ENCODE measurements around the gene KLHL29.
"Not testable (repeated sequence)": the region's sequence is repeated elsewhere in the genome, so short reads cannot be mapped to it uniquely, and the experiment has no call there.

KLHL29 gene

DNA sequence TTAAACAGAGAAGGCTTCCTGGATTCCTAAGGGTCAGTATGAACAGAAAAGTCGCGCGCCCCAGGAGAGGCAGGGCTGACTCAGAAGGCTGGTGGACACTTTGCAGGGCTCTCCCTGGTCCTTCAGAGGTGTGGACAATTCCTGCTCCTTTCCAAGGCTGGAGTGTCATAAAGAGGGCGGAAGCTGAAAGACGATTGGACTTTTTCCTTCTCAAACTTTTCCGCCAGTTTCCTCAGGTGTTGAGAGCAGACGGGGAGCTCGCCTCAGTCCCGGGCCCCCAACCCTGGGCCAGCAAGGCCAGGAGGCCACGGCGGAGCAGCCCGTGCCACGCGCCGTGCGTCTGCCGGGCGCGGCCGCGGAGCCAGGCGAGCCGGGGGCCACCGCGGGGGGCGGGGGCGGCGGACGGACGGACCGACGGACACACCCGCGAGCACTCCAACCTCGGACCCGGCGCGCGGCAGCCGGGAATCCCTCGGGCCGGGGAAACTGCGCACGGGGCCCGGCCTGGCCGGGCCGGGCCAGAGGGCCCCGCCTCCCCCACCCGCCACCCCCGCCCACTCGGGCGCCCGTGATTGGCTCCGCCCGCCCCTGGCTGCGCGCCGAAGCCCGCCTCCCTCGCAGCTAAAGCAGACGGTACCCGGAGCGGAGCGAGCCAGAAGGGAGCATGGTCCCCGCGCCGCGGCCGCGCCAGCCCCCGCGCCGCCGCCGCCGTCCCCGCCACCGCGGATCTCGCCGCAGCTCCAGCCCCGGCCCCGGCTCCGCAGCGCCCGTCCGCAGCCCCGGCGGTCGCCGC lies at the start of gene KLHL29:
Gene KLHL29, plus strand, starts transcription at position 629 of the 793 bp plus-strand sequence. CDS start 177,018 bp downstream, outside the sequence.
- DNase-seq (ENCODE audit: low spot score): peak; percentile 90

DNA sequence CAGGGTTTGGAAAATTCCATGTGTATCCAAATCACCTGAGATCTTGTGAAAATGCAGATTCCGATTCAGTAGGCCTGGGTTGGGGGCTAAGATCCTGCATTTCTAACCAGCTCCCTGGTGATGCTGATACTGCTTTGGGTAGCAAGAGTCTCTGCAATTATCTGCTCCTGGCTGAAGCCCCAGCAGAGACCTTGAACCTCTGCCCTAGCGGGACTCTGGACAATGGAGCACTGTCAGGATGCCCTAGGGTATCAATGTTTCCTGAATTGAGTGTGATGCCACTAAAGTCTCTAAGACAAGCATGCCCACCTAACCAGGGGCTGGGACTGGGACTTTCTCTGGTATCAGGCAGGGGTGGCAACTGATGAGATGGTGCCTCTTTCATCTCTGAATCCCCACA lies 49.4 kb upstream of the KLHL29 start:
- DNase-seq (ENCODE audit: low spot score): no peak

DNA sequence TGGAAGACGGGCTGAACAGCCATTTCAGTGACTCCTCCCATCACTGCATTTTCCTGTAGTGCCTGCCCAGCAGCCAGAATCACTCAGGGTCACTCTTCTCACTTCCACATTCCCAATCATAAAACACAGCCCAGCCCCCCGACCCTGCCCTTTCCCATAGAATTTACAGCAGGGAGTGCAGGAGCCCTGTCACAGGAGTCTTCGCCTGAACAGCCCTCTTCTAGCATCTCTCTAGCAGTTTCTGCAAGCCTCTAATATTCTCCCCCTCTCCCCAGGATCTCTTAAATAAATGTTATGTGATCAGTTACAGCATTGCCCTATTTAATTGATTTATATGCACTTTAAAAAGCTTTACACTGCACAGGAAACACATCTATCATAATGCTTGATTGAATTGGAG lies 42.9 kb upstream of the KLHL29 start:
- DNase-seq (ENCODE audit: low spot score): no peak

DNA sequence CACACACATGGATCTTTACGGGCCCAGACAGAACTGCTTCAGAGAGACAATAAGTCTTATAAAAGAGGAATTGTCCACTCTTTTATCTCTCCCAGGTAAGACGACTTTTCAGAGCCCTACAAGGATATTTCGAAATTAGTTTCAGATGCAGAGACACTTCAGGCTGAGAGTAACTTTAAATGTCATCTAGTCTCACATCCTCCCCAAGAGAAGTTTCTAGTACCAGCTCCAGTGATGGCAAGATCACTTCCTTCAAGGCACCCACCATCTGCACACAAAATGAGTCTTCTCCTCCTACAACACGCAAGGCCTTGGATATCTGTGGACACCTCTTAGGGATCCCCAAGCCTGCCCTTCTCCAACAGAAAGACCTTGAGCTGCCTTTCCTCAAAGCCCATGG lies 39.0 kb upstream of the KLHL29 start:
- no peak for DNase-seq (ENCODE audit: low spot score)

DNA sequence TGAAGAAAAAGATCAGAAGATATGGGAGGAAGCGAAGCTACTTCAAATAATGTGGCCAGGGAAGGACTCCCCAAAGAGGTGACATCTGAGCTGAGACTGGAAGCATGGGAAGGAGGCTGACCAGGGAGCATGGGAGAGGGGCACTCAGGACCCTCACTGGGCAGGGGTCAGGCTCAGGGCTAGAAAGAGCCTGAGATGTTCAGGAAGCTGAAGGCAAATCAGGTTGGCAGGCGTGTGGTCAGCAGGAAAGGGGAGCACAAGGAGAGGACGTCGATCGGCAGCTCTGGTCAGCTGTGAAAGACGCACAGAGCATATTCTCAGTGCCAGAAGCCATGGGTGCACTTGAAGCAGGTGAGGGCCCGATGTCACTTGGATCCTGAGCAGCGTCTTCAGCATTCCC lies 38.2 kb upstream of the KLHL29 start:
- DNase-seq (ENCODE audit: low spot score): peak; percentile 48

DNA sequence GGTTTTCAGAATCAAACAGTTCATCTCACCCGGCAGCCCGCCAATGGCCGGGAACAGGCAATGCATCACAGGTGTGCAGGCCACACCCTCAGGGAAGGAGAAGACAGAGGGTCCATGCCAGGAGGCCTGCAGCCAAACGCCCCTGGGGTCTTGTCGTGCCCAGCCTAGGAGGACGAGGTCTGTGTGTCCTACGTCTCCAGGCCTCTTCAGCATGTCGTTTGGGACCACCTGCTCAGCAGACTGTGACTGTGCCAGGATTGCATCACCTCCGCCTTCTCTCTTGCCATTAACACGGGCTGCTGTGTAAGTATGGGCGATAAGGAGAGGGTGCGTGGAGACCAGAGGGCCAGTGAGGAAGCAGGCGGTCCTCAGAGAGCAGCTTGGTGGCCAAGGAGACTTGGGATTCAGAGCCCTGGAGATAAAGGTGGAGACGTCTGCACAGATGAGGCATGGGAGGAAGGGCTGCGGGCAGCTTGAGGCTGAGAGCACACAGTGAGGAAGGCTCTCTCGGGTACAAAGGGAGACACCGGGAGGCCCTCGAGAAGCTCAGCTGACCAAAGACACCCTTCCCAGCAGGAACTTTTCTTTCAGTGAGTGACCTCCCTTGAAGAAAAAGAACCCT lies 37.4 kb upstream of the KLHL29 start:
- DNase-seq (ENCODE audit: low spot score): peak; percentile 56

DNA sequence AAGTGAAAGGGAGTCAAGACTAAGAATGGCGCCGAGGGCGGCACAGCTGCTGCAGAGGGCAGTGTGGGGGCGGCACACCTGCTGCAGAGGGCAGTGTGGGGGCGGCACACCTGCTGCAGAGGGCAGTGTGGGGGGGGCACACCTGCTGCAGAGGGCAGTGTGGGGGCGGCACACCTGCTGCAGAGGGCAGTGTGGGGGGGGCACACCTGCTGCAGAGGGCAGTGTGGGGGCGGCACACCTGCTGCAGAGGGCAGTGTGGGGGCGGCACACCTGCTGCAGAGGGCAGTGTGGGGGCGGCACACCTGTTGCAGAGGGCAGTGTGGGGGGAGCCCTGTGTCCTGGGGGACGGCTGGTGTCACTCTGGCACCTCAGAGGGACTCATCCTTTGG lies 36.9 kb upstream of the KLHL29 start:
- not testable (repeated sequence) for DNase-seq (ENCODE audit: low spot score)

DNA sequence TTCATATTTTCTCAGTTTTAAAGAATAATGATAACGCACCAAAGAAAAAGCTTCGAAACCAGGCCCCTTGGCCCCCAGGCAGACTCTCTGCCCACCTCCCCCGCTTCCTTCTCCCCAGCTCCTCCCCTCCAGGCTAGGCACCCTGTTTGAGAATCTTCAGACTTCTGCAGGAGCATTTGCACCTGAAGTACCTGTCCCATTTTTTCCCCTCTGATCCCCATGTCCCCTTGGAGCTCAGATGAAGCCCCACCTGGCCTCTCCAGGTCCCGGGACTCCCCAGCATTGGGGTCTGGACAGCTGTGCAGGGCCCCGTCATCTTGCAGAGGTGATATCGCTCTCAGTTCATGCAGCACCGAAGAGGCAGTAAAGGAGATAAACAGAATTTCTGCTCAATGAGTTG lies 35.5 kb upstream of the KLHL29 start:
- DNase-seq (ENCODE audit: low spot score): peak; percentile 15

DNA sequence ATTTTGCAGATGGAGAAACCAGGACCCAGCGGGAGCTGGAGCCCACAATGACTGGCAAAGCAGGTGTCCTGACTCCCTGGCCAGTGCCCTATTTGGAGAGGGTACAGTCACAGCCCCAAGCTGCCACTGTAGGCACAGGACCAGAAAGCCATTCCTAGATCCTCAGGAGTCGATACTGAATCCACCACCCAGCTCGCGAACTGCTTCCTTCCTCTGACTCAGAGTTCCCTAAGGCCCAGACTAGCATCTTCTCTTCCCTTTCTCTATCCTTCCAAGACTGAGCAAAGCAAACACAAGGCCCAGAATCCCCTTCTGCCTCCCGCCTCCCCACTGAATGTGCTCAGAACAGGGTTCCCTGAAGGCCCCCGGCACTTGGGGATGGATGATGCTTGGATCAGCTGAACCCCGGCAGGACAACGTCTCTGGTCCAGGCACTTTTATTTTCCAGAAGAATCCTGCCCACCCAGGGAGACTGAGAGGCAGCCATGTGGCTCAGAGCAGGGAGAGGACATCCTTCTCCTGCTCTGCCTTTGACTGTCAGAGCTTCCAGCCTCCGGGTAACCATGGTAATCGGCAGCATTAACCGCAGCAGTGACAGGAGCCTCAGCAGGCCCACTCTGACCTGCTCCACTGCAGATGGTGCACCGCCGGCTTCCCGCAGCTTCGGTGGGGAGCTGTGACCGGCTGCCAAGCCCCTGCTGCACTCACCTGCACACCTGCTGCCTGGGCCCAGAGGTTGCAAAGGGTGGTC lies 34.8 kb upstream of the KLHL29 start:
- DNase-seq (ENCODE audit: low spot score): peak; percentile 59

DNA sequence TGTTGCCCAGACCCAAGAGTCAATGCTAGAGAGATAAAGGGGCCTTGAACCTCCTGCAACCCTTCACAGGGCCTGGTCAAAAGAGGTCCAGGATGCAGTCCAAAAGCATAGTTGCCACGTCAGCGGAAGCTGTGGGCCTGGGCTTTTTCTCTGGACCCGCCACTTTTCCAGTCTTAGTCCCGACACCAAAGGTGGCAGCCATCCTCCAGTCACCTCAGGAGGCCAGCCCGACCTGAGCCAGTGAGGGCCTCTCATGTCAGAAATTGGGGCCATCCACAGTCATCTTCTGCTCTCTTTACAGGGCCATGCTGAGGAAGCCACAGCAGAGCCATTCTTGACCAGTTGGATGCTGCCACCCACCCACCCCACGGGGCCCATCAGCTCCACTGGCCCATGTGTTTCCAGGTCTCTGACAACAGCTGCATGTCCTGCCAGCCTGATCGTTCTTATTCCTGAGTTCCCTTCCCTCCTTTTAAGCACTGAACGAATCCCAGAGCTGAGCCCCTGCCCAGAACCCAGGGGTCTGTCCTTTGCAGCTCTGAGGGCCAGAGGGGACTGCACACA lies 34.1 kb upstream of the KLHL29 start:
- DNase-seq (ENCODE audit: low spot score): no peak

DNA sequence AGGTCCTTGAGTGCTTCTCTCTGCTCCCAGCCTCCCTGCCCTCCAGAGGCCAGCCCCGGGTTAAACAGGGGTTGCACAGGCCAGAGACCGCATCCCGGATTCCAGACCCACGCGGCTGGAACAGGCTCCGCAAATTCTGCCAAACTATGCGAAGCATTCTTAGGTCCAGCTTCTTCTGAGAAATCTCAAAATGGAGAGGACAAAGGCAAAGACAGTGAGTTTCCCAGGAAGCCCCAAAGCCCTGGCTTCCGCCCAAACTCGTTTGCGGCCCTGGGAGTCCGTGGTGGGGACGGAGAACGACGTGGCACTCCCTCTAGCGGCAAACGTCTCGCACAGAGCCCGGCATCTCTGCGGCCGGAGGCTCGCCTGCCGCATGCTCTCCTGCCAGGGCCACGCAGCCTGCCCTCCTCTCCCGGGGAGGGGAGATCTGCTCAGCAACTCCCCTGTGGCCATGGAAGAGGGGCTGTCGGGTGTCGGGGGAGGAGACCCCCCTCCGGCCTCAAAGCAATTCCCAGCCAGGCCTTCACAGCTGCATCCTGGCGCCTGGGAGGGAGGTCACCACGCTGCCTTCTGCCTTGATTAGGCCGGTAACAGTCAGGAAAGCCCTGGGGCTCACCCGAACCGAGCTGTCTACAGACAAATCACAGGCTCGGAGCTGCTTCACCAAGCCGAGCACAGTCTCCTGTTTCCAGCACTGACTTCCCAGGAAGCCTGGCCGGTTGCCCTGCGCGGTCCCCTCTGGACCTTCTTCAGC lies 33.4 kb upstream of the KLHL29 start:
- DNase-seq (ENCODE audit: low spot score): peak; percentile 90

DNA sequence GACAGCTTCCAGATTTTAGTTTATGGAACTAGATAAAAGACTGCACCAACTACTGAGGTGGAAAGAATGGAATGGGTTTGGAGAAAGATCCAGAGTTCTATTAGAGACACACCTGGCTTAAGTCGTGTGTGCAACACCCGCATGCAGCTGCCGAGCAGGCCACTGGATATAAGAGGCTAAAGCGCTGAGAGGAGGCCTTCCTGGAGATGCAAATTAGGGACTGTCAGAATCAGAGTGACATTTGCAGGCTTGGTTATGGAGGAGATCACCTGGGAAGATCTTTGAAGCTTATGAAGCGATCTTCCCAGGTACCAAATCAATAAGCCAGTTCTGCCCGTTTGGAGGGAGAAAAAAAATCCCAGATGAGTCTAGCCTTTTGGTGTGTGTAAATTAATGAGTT lies 30.4 kb upstream of the KLHL29 start:
- no peak for DNase-seq (ENCODE audit: low spot score)

DNA sequence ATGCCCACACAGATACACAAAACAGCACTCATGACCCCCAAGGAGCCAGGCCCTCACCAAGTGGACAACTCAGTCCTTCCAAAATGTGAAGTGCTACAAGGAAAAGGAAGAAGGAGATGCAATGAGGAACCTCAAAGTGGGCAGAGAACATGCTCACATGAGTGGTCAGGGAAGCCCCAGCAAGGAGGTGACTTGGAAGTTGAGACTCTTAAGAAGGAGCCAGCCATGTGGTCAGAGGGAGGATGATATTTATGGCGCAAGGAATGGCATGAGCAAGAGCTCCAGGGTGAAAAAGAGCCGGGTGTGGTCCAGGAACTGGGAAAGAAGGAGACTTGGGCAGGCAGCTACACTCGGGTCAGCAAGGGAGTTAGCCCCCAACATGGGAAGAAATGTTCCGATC lies 30.0 kb upstream of the KLHL29 start:
- DNase-seq (ENCODE audit: low spot score): no peak

DNA sequence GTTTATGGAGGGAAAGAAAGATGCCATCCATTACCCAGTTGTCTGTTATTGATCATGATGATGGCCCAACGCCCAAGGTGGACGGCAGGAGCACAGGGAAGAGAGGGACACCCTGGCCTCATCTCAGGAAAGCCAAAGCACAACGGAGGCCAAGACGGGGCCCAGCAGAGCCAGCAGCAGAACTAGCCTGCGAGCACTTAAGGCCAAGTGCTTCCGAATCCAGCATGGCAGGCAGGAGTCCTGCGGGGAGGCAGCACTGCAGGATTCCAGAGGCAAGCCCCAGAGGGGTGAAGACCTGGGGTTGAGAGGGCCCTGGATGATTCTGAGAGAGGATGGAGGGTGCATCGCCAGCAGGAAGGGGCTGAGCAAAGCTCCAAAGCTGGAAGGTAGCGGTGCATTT lies 28.3 kb upstream of the KLHL29 start:
- DNase-seq (ENCODE audit: low spot score): no peak

DNA sequence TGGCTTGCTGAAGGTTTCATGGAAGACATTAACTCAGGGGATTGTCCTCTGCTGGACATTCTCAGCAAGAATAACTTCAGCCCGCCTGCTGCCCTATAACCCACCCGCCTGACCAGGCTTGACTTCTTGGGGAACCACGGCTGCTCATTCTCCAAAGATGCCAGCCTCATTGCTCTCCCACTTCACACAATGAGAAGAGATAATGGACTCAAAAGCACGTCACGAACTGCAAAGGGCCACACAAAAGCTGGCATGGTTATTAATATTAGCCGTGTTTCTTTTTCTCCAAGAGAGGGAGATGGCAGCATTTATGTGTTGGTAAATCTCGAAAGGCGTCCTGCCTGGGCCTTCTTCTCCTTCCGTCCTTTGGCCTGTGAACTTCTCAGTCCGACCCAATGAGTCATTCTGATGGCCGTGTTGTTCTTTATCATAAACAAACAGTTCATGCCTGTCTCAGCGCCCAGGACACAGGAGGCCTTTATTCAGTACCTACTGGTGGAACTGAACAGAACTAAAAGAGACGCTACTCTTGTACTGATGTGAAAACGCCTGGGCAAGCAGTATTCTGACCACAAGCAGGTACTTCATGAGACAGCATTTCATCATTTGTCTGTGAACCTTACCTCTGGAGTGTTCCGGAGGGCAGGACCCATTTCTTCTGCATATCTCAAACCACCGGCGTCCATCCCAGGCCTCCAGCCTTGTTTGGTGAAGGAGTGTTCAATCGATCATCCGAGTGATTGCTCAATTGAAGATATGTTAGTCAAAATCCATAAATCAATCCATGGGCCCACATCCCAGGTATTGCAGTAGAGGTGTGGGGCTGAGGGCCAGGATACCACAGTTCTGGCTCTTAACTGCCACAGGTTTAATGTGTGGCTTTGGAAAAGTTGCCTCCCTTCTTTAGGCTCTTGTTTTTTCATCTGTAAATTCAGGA lies 25.1 kb upstream of the KLHL29 start:
- no peak for DNase-seq (ENCODE audit: low spot score)

DNA sequence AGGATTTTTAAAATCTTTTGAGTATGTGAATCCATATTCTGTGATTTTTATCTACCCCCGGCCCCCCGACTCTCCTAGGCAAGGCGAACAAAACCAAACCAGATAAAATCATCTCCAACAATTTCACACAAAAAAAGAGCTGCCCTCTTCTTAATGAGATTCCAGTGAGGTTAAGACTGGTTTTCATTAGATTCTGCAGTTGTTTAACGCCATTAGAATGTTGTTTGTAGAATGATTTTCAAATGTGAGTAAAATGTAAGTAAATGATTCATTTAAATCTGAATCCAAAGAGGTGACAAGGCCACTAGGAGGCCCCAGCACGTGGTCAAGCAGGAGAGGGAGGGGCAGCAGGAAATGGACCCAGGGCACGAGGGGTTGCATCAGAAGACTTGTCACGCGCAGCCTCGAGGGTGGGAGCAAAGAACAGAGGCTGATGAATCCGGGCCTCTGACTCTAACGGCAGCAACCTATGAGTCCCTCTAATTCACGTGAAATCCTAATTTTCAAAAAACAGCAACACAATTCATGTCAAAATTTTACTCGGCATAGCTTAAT lies 24.3 kb upstream of the KLHL29 start:
- DNase-seq (ENCODE audit: low spot score): no peak

DNA sequence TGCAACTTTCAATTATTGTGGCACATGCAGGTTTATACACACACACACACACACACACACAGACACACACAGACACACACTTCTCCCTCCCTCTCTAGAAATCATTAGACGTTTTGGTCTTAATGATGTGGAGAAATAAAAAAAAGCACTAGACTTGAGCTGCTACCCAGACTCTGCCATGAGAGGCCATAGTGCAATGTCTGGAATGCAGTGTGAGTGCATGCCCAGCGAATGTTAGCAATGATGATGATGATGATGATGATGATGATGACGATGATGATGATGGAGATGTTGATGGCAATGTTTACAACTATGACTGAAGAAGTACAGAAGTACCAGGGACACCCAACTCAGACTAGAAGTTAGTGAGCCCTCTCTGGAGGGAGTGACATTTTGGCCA lies 23.8 kb upstream of the KLHL29 start:
- DNase-seq (ENCODE audit: low spot score): no peak

DNA sequence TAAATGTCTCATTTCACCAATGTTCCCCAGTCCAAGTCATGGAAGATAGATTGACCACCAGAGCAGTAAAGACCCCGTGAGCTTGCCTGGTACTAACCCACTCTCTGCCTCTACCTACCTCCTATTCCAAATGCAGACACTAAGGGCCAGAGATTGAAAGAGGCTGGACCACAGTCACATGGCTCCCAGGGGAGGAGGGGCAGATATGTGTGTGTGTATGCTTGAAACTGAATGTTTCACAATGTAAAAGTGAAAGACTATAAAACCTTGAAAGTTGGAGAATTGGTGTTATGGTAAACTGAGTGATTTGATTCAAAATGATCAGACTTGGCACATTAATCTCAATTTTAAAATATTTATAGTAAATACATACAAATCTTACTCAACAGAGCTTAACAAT lies 21.7 kb upstream of the KLHL29 start:
- no peak for DNase-seq (ENCODE audit: low spot score)

DNA sequence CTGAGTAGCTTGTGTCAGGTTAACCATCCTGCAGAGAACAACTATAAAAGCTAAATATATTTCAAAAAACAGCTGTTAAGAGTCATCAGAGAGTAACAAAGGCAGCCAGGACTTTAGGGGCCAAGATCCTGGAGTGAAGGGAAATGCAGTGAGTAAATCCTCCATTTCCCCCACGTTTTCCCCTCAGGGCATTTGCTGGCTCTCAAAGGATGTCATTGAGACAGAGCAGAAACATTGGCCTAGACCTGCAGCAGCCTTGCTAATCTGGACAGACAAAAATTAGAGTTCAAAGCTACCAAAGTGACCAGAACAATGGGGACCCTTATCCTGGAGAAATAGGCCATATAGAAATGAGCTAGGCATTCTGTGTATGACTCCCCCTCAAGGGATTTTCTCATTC lies 21.1 kb upstream of the KLHL29 start:
- no peak for DNase-seq (ENCODE audit: low spot score)

DNA sequence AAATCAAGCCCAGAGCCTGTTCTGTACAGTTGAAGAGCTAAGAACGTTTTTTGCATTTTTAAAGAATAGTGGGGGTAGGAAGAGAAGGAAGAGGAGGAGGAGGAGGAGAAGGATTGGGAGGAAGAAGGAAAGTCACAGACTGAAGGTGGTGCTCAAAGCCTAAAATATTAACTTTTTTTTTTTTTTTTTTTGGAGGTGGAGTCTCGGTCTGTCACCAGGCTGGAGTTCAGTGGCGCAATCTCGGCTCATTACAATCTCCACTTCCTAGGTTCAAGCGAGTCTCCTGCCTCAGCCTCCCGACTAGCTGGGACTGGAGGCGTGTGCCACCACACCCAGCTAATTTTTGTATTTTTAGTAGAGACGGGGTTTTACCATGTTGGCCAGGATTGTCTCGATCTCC lies 18.3 kb upstream of the KLHL29 start:
- DNase-seq (ENCODE audit: low spot score): no peak

DNA sequence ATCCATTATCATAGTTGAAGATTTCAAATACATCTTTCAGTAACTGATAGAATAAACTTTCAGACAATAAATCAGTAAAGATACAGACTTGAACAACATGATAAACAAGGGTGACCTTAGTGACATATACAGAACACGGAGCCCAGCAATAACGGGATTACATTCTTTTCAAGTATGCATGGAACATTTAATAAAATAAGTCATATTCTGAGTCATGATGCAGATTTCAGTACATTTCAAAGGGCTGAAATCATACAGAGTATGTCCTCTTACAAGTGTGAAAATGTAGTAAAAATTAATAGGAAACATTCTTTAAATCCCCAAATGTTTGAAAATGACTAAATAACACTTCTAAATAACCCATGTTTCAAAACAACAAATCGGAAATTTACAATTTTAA lies 17.2 kb upstream of the KLHL29 start:
- no peak for DNase-seq (ENCODE audit: low spot score)

Measured in left forelimb (tissue), 1 donor.